K562 (cell line): ENCODE measurements around the gene TAF12. TPM values are rescaled to one million over a fixed set of nuclear protein-coding genes. Genes with fewer than 3 reads are reported as not detected.

Experiments used
- FOXK1 ChIP-seq: sonication (generic); formaldehyde crosslinking; IDR thresholded peaks from 2 replicates; pipeline ENCODE4 v1.8.0; 2022; ENCODE audit warnings: missing genetic modification reagents, mild to moderate bottlenecking, borderline replicate concordance
- GABPB1 ChIP-seq: sonication (generic); formaldehyde crosslinking; IDR thresholded peaks from 2 replicates; pipeline ENCODE4 v1.8.0; 2022; ENCODE audit warnings: mild to moderate bottlenecking, missing genetic modification reagents
- HNRNPH1 ChIP-seq: fragments of 200-400 bp; formaldehyde crosslinking; optimal IDR thresholded peaks from 2 replicates; pipeline ENCODE3; 2017; ENCODE audit warnings: low read depth, mild to moderate bottlenecking, low read length, moderate library complexity
- KHSRP ChIP-seq: fragments of 450-650 bp; IDR thresholded peaks from 2 replicates; pipeline ENCODE4 v1.6.1; 2017
- KLF1 ChIP-seq: fragments of 450-650 bp; IDR thresholded peaks from 2 replicates; pipeline ENCODE4 v1.6.1; 2016; ENCODE audit warnings: missing genetic modification characterization, missing compliant biosample characterization
- NELFE ChIP-seq: IDR thresholded peaks from 2 replicates; pipeline ENCODE4 v1.6.1; 2011; ENCODE audit warnings: mild to moderate bottlenecking; ENCODE audit not compliant: insufficient read depth, insufficient read length
- OTX1 ChIP-seq: fragments of 450-650 bp; formaldehyde crosslinking; IDR thresholded peaks from 2 replicates; pipeline ENCODE4 v1.4.0; 2022; ENCODE audit warnings: mild to moderate bottlenecking
- PHF20 ChIP-seq: fragments of 450-650 bp; IDR thresholded peaks from 2 replicates; pipeline ENCODE4 v1.6.1; 2018; ENCODE audit not compliant: partially characterized antibody
- SIX5 ChIP-seq, 2 experiments: IDR thresholded peaks; 2 replicates each; pipeline ENCODE4 v1.6.1; 2011; ENCODE audit warnings: low read length in 2 of 2, borderline replicate concordance in 1 of 2, low read depth in 1 of 2, mild to moderate bottlenecking in 1 of 2, moderate library complexity in 1 of 2; ENCODE audit not compliant: insufficient read depth in 1 of 2
- SRSF3 ChIP-seq: fragments of 200-400 bp; formaldehyde crosslinking; IDR thresholded peaks from 2 replicates; pipeline ENCODE4 v1.6.1; 2016; ENCODE audit warnings: mild to moderate bottlenecking, low read length, moderate library complexity; ENCODE audit not compliant: insufficient read depth
- SRSF7 ChIP-seq: fragments of 200-400 bp; formaldehyde crosslinking; optimal IDR thresholded peaks from 2 replicates; pipeline ENCODE3; 2017; ENCODE audit warnings: mild to moderate bottlenecking, low read depth, low read length
- STAG1 ChIP-seq: sonication (generic); formaldehyde crosslinking; IDR thresholded peaks from 2 replicates; pipeline ENCODE4 v1.5.0; 2020; ENCODE audit warnings: missing genetic modification reagents, borderline replicate concordance
- TAF7 ChIP-seq: fragments of 450-650 bp; IDR thresholded peaks from 2 replicates; pipeline ENCODE4 v1.6.1; 2016; ENCODE audit warnings: missing genetic modification characterization, missing compliant biosample characterization
- ZBTB7A ChIP-seq: IDR thresholded peaks from 2 replicates; pipeline ENCODE4 v1.6.1; 2011; ENCODE audit warnings: low read depth, mild to moderate bottlenecking, low read length, moderate library complexity, borderline replicate concordance; ENCODE audit not compliant: control insufficient read depth
- ZNF140 ChIP-seq: fragments of 250-450 bp; sonication (Bioruptor Pico); IDR thresholded peaks from 2 replicates; pipeline ENCODE4 v1.8.0; 2021; ENCODE audit warnings: moderate library complexity, mild to moderate bottlenecking, inconsistent platforms
- ZNF274 ChIP-seq: IDR thresholded peaks from 2 replicates; pipeline ENCODE4 v1.6.1; 2011; ENCODE audit warnings: low read depth, mild to moderate bottlenecking, low read length, moderate library complexity, borderline replicate concordance
- ZNF3 ChIP-seq: fragments of 250-450 bp; sonication (Bioruptor Pico); IDR thresholded peaks from 2 replicates; pipeline ENCODE4 v1.5.0; 2021; ENCODE audit warnings: mild to moderate bottlenecking, moderate library complexity
- ZNF75A ChIP-seq: fragments of 450-650 bp; formaldehyde crosslinking; IDR thresholded peaks from 2 replicates; pipeline ENCODE4 v1.4.0; 2020; ENCODE audit warnings: mild to moderate bottlenecking
- ZNF830 ChIP-seq: fragments of 250-450 bp; sonication (Bioruptor Pico); IDR thresholded peaks from 2 replicates; pipeline ENCODE4 v1.5.0; 2021; ENCODE audit warnings: mild to moderate bottlenecking
- ZSCAN29 ChIP-seq: fragments of 450-650 bp; IDR thresholded peaks from 2 replicates; pipeline ENCODE4 v1.6.1; 2017
- polyA plus RNA-seq, 8 experiments: library from polyadenylated mRNA; depleted of rRNA in 4 of 8; stranded (reverse) in 5 of 8; unstranded in 3 of 8; fragments of >200 nt; fragmentation: Nextera tagmentation in 2 of 8; fragmentation: Illumina TruSeq in 1 of 8; extraction: Ambion mirVana in 2 of 8; extraction: Trizol in 1 of 8; gene quantifications; 2 replicates each; pipeline versions ENCODE4 v1.2.1 to v1.2.3, GENCODE V29; 2011 to 2014; ENCODE audit warnings: inconsistent platforms in 1 of 8, missing spikeins in 1 of 8
- total RNA-seq, 7 experiments: library from RNA; depleted of rRNA in 6 of 7; stranded (reverse); fragments of >200 nt in 6 of 7; fragmentation: Illumina TruSeq in 2 of 7; extraction: Trizol in 2 of 7; gene quantifications; 2 replicates each; pipeline versions ENCODE4 v1.2.1 to v1.2.3, GENCODE V29; 2011 to 2021; ENCODE audit warnings: low replicate concordance in 1 of 7
- TF ChIP-seq, protein P1 (sequence below): fragments of 450-650 bp; formaldehyde crosslinking; IDR thresholded peaks from 2 replicates; pipeline ENCODE4 v1.4.0; 2022; ENCODE audit warnings: mild to moderate bottlenecking, moderate library complexity
- TF ChIP-seq, protein P2 (sequence below): fragments of 450-650 bp; formaldehyde crosslinking; IDR thresholded peaks from 2 replicates; pipeline ENCODE4 v1.4.0; 2020; ENCODE audit warnings: mild to moderate bottlenecking, moderate library complexity
- TF ChIP-seq, protein P3 (sequence below): IDR thresholded peaks from 2 replicates; pipeline ENCODE4 v1.6.1; 2014; ENCODE audit warnings: antibody characterized with exemption
- TF ChIP-seq, protein P4 (sequence below), 2 experiments: fragments of 450-650 bp in 1 of 2; sonication (generic) in 1 of 2; formaldehyde crosslinking; conservative IDR thresholded peaks; 2 replicates each; pipeline versions ENCODE4 v1.4.0 to v1.8.1; 2020 to 2022; ENCODE audit warnings: mild to moderate bottlenecking in 1 of 2, missing genetic modification reagents in 1 of 2

TAF12 gene
- total and polyA plus RNA-seq, 9 of the 15 experiments (the other 6 are each of a cell fraction or from before 2014, with no cell fraction given) = 31.6 to 89.0 (median 50.5) TPM

DNA sequence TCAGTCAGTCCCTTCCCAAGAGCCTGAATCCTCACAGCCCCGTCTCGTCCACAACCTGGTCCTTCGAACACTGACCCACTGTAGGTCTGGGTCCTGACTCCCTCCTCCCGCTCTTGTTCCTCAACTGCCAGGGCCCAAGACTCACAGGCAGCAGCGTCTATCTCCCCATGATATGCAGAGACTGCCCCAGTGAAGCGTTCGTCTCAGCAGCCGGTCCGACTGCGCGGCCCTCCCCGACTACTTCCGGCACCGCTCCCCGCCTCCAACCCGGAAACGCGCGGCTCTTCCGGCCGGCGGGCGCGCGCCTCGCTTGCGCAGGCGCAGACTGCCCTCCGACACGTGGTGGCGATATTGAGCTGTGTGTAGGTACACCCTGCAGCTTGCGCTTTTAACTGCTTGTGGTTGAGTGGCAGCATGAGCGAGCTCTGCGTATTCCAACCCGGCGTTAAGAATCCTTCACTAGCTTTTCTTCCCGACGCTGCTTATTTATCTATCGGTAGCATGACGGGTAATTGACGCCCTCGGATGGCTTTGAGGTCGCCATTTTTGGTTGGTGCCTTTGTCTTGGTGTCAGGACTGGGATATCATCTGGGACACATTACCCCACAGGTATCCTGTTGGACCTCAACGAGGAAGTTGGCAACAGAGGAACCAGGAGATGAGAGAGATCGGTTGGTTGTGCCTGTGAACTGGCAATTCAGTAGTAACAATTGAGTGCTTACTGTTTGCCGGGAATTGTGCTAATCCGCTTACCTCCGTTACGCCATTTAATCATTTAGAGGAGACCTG, at the start of gene TAF12 (continued):
- TF ChIP-seq ZNF3 (CRISPR knock-in tag) = no peak
- TF ChIP-seq, protein P1, sequence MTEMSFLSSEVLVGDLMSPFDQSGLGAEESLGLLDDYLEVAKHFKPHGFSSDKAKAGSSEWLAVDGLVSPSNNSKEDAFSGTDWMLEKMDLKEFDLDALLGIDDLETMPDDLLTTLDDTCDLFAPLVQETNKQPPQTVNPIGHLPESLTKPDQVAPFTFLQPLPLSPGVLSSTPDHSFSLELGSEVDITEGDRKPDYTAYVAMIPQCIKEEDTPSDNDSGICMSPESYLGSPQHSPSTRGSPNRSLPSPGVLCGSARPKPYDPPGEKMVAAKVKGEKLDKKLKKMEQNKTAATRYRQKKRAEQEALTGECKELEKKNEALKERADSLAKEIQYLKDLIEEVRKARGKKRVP (CRISPR knock-in tag) = no peak
- no peak for TF ChIP-seq HNRNPH1
- no peak for TF ChIP-seq STAG1 (CRISPR knock-in tag)
- TF ChIP-seq ZBTB7A = no peak; the same call in 1 of the 2 replicates
- TF ChIP-seq, protein P2, sequence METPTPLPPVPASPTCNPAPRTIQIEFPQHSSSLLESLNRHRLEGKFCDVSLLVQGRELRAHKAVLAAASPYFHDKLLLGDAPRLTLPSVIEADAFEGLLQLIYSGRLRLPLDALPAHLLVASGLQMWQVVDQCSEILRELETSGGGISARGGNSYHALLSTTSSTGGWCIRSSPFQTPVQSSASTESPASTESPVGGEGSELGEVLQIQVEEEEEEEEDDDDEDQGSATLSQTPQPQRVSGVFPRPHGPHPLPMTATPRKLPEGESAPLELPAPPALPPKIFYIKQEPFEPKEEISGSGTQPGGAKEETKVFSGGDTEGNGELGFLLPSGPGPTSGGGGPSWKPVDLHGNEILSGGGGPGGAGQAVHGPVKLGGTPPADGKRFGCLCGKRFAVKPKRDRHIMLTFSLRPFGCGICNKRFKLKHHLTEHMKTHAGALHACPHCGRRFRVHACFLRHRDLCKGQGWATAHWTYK (CRISPR knock-in tag) = 0 out of 2 replicates have a peak, but pooled peaks have one; percentile 40
- no peak for TF ChIP-seq SRSF3
- TF ChIP-seq ZSCAN29 = no peak; the same call in 1 of the 2 replicates
- TF ChIP-seq ZNF830 (CRISPR knock-in tag) = peak; percentile 93
- TF ChIP-seq SIX5 (IDR thresholded peaks at IDR 0.05; ENCODE audit: borderline replicate concordance in 1 of 2, insufficient read depth in 1 of 2, low read depth in 1 of 2, low read length in 2 of 2) = no peak
- no peak for TF ChIP-seq ZNF274
- TF ChIP-seq ZNF75A (CRISPR knock-in tag) = 0 out of 2 replicates have a peak, but pooled peaks have one; percentile 8
- TF ChIP-seq SRSF7 = no peak
- peak; percentile 14 for TF ChIP-seq NELFE
- no peak for TF ChIP-seq FOXK1 (CRISPR knock-in tag)
- TF ChIP-seq, protein P3, sequence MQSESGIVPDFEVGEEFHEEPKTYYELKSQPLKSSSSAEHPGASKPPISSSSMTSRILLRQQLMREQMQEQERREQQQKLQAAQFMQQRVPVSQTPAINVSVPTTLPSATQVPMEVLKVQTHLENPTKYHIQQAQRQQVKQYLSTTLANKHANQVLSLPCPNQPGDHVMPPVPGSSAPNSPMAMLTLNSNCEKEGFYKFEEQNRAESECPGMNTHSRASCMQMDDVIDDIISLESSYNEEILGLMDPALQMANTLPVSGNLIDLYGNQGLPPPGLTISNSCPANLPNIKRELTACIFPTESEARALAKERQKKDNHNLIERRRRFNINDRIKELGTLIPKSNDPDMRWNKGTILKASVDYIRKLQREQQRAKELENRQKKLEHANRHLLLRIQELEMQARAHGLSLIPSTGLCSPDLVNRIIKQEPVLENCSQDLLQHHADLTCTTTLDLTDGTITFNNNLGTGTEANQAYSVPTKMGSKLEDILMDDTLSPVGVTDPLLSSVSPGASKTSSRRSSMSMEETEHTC = peak; percentile 41; the same call in 1 of the 2 replicates
- TF ChIP-seq TAF7 (tag) = peak; percentile 87
- peak; percentile 99 for TF ChIP-seq GABPB1 (CRISPR knock-in tag)
- TF ChIP-seq KHSRP = no peak
- TF ChIP-seq ZNF140 = no peak
- TF ChIP-seq, protein P4, sequence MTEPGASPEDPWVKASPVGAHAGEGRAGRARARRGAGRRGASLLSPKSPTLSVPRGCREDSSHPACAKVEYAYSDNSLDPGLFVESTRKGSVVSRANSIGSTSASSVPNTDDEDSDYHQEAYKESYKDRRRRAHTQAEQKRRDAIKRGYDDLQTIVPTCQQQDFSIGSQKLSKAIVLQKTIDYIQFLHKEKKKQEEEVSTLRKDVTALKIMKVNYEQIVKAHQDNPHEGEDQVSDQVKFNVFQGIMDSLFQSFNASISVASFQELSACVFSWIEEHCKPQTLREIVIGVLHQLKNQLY (CRISPR knock-in tag; conservative IDR thresholded peaks at IDR 0.05) = no peak; a peak in 1 of 4 replicates
- TF ChIP-seq OTX1 = peak; percentile 90
- TF ChIP-seq PHF20 = peak; percentile 88
- TF ChIP-seq KLF1 (tag) = 0 out of 2 replicates have a peak, but pooled peaks have one; percentile 55
